Upper lobe of right lung (tissue), 1 donor: Measurements from ENCODE around the gene GLDN. TPM values are rescaled to one million over a fixed set of nuclear protein-coding genes. Genes with fewer than 3 reads are reported as not detected.

Source experiments
- ATAC-seq: fragments of 200-7000 bp; cut with Tn5 transposase; one replicate; pipeline ENCODE4 v1.9.1; 2020; ENCODE audit warnings: mild to moderate bottlenecking, moderate library complexity
- DNase-seq: peaks from one replicate; pipeline ENCODE4 v3.0.0-alpha.2; 2020
- H3K27ac ChIP-seq: fragments of 200-600 bp; one replicate; pipeline ENCODE4 v1.8.0; 2022
- H3K27me3 ChIP-seq: fragments of 200-600 bp; one replicate; pipeline ENCODE4 v1.8.0; 2022; ENCODE audit warnings: mild to moderate bottlenecking
- H3K36me3 ChIP-seq: fragments of 200-600 bp; one replicate; pipeline ENCODE4 v1.8.0; 2022
- H3K4me1 ChIP-seq: fragments of 200-600 bp; one replicate; pipeline ENCODE4 v1.8.0; 2022
- H3K4me3 ChIP-seq: fragments of 200-600 bp; one replicate; pipeline ENCODE4 v1.8.0; 2022; ENCODE audit warnings: mild to moderate bottlenecking
- H3K9me3 ChIP-seq: fragments of 200-600 bp; one replicate; pipeline ENCODE4 v1.8.0; 2022
- intact Hi-C: fragments of 100-400 bp; cut with DNase I; formaldehyde crosslinking; loops from one replicate; pipeline ENCODE4 v1.11.0; 2022
- total RNA-seq: library from RNA; stranded (reverse); fragmentation: NEBNext Ultra II Directional; extraction: Animal tissue kit (Norgen Biotek cat#: 25700); gene quantifications from one replicate; pipeline ENCODE4 v1.2.1, GENCODE V29; 2021
- TF ChIP-seq, protein P1 (sequence below): fragments of 200-600 bp; IDR thresholded peaks from one replicate; pipeline ENCODE4 v1.8.0; 2022; ENCODE audit warnings: antibody characterized with exemption
- donor health status: DM: no; HTN: yes; CAD: no; lungs with severe emphysema.

GLDN gene
- total RNA-seq, 1 donor from 2014 or later = 21.8 TPM

DNA sequence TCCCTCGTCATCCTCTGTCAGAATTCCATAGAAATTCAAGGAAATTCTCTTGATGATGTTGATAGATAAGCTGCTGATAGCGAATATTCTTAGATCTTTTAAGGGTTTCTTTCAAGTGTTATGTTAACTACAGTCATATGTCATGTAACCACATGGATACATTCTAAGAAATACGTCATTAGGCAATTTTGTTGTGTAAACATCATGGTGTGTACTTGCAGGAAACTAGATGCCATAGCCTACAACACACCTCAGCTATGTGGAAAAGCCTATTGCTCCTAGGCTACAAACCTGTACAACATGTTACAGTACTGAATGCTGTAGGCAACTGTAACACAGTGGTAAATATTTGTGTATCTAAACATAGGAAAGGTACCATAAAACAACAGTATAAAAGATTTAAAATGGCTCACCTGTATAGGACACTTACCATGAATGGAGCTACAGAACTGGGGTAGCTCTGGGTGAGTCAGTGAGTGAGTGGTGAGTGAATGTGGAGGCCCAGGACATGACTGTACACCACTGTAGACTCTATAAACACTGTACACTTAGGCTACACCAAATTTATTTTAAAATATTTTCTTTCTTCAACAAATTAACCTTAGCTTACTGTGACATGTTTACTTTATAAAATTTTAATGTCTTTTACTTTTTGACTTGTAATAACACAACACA lies 34.6 kb downstream of the GLDN start:
- Histone ChIP-seq H3K4me3 (no peak overlapping the region), H3K27me3 (no peaks in the 10 kb centered on the region), H3K36me3 (no peaks in the 10 kb centered on the region), H3K4me1 (no peaks in the 10 kb centered on the region), H3K27ac (no peak overlapping the region), H3K9me3 (no peaks in the 10 kb centered on the region)
- no peak for DNase-seq
- no peak for ATAC-seq
- TF ChIP-seq, protein P1, sequence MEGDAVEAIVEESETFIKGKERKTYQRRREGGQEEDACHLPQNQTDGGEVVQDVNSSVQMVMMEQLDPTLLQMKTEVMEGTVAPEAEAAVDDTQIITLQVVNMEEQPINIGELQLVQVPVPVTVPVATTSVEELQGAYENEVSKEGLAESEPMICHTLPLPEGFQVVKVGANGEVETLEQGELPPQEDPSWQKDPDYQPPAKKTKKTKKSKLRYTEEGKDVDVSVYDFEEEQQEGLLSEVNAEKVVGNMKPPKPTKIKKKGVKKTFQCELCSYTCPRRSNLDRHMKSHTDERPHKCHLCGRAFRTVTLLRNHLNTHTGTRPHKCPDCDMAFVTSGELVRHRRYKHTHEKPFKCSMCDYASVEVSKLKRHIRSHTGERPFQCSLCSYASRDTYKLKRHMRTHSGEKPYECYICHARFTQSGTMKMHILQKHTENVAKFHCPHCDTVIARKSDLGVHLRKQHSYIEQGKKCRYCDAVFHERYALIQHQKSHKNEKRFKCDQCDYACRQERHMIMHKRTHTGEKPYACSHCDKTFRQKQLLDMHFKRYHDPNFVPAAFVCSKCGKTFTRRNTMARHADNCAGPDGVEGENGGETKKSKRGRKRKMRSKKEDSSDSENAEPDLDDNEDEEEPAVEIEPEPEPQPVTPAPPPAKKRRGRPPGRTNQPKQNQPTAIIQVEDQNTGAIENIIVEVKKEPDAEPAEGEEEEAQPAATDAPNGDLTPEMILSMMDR = no peak
- intact Hi-C loops = no loop called here

DNA sequence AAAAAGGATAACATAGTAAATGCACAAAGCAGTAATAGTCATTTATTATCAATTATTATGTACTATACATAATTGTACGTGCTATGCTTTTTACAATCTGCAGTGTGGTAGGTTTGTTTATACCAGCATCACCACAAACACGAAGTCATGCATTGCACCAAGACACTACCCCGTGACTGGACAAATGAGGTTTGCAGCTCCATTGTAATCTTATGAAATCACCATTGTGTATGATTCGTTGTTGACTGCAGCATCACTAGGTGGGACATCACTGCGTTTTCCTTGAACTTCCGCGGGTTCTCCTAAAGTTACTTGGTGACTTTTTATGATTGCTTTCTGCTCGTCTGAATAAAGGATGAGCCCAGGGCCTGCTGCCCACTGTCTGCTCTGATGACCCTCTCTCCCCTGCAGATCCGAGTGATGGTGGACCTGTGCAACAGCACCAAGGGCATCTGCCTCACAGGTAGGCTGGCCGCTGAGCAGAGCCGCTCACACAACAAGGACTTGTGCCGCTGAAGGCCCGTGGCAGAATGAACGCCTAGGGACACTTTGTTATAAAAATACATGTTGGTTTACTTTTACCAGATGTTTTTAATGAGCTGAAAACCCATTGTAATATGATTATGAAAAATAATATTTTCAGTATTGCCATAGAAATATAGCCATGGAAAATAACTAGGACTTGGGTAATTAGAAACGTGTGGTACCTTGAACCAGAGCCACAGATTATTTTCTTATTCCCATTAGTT lies 35.8 kb downstream of the GLDN start:
- no peaks in the 10 kb centered on the region for H3K4me1 ChIP-seq
- intact Hi-C loops = no loop called here
- no peaks in the 10 kb centered on the region for H3K36me3 ChIP-seq
- ATAC-seq (no peak), DNase-seq (no peak)
- H3K4me3 ChIP-seq = no peak overlapping the region
- no peaks in the 10 kb centered on the region for H3K9me3 ChIP-seq
- no peak overlapping the region for H3K27ac ChIP-seq
- H3K27me3 ChIP-seq = no peaks in the 10 kb centered on the region
- TF ChIP-seq, protein P1 = no peak

DNA sequence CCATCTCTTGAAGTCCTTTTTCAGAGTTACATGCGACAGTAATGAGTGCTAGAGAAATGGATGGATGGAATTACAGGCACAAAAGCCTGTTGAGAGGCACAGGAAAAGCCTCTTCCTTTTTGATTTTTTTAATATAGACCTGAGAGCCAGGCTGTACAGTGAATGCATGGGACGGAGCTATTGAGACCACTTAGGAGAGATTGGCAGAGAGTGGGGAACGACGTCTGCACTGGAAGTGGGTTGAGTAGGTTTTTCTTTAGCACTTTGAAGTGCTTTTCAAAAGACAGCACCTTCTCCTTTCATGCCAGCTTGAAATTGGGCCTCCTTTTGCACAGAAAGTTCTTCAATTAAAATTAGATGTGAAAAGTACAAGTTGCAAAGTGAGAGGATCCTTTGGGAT lies 37.0 kb downstream of the GLDN start:
- H3K27me3 ChIP-seq = no peaks in the 10 kb centered on the region
- H3K27ac ChIP-seq = no peak overlapping the region
- no peaks in the 10 kb centered on the region for H3K9me3 ChIP-seq
- H3K4me3 ChIP-seq = no peak overlapping the region
- DNase-seq (no peak), ATAC-seq (no peak)
- no peaks in the 10 kb centered on the region for H3K36me3 ChIP-seq
- H3K4me1 ChIP-seq = no peaks in the 10 kb centered on the region
- intact Hi-C loops = no loop called here
- TF ChIP-seq, protein P1 = no peak

DNA sequence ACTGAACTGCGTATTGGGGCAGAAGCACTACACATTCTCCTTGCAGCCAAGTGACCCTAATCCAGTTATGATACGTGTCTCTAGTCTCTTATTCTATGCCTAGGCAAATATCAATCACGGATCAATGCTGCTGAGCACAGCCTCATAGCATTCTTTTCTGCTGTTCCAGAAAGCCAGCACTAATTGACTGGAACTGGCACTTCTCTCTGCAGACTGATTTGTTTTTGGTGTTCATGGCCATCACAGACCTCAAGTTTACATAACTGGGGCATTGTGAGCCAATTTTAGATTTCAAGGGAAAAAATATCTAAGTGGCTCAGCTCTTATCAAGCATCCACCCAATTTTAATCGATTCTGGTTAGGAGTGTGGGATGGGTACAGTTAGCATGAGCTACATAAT lies 37.9 kb downstream of the GLDN start:
- no peak overlapping the region for H3K4me3 ChIP-seq
- no peaks in the 10 kb centered on the region for H3K9me3 ChIP-seq
- no peaks in the 10 kb centered on the region for H3K36me3 ChIP-seq
- no peak overlapping the region for H3K27ac ChIP-seq
- intact Hi-C loops = no loop called here
- H3K27me3 ChIP-seq = no peaks in the 10 kb centered on the region
- DNase-seq = no peak
- H3K4me1 ChIP-seq = no peaks in the 10 kb centered on the region
- TF ChIP-seq, protein P1 = no peak
- no peak for ATAC-seq

DNA sequence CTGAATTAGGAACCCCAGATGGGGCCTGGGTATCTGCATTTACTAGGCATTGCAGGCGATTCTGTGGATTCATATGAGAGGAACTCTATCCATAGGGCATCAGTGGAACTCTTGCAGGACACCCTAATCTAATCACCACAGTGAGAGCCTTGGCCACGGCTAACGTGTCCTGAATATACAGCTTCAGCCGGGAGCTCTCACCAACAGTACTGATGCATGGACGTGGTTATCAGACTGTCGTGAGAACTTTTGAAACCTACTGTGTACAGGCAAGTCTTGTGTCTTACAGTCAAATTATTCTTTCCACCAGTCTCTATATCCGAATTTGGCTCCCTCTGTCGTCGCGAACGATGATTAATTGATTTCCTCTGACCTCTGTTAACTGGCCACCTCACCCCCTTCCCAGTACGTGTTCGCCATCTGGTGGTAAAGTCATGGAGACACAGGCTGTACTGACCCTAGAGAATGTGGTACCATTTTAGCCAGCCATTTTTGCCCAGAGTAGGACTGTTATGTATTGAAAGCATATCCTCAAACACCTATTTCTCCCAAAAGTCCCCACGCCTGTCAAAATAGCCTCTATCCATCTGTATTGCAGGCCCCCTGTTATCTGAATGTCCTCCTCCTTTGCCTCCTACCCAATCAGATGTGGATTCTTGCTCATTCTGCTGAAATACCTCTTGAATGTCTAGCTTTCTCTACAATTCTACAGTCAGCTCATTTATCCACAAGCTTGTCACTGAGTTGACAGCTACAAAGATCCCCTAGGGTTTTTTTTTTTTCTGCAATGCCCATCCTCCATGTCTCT lies 39.7 kb downstream of the GLDN start:
- TF ChIP-seq, protein P1 = peak; percentile 79
- no peaks in the 10 kb centered on the region for H3K4me1 ChIP-seq
- H3K27me3 ChIP-seq = no peaks in the 10 kb centered on the region
- intact Hi-C loops = loop anchor here (10.0 kb wide), 2 partner anchors 126 to 216 kb away; no protein-coding TSS in a partner anchor
- no peak overlapping the region for H3K4me3 ChIP-seq
- no peak overlapping the region for H3K27ac ChIP-seq
- no peaks in the 10 kb centered on the region for H3K36me3 ChIP-seq
- ATAC-seq (peak; percentile 92), DNase-seq (no peak)
- H3K9me3 ChIP-seq = no peaks in the 10 kb centered on the region
